Stimulated activated CD4-positive, alpha-beta T cell treated with anti-CD3 and anti-CD28 coated beads, TNF-alpha, amount 100 ng/mL, for 24 hours (primary cell): ENCODE results near the gene SYNDIG1L.
A peak's percentile ranks its signal among the peaks of the same experiment; 100 is the strongest.
"Not testable (repeated sequence)": the region's sequence is repeated elsewhere in the genome, so short reads cannot be mapped to it uniquely, and the experiment has no call there.

Source experiments
- DNase-seq, 3 experiments: peaks; one replicate each; pipeline ENCODE4 v3.0.0-alpha.2; 2020; ENCODE audit warnings: low read depth in 3 of 3

Gene SYNDIG1L

DNA sequence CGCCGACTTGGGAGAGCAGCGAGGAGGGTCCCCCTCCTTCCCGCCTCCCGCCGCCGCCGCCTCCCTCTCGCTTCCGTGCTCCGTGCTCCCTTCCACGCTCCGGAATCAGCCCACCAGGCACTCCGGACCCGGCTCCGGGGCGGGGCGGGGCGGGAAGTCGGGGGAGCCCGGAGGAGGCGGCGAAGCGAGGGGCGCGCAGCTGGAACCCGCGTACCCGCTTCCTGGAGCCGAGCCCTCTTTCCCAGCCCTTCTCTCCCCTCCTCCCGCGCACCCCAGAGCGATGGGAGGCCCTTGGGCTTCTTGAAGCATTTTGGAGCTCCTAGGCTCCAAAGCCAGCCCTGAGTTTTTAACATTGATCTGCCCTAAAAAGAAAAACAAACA, at the start of gene SYNDIG1L:
Gene SYNDIG1L, minus strand, starts transcription at position 9 of the 381 bp plus-strand sequence. CDS start 16,466 bp downstream, outside the sequence.
- no peak for DNase-seq

DNA sequence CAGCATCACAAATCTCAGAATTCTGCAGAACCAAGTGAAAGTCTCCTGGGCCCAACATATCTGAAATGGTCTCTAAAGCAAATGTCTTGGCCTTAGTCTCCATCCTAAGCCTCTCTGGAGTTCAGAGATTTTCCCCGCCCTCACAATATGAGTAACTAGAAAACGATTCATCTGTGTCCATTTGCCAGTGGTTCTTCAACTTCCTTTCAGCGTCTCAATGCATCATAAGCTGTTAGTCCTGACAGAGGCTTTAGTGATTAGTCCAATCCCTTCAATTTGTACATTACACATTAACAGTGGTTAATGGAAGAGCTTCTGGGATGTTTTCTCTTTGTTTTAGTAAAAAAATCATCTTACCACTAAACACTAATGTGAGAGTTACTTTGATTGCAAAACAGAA, 49.7 kb upstream of the SYNDIG1L start:
- no peak for DNase-seq

DNA sequence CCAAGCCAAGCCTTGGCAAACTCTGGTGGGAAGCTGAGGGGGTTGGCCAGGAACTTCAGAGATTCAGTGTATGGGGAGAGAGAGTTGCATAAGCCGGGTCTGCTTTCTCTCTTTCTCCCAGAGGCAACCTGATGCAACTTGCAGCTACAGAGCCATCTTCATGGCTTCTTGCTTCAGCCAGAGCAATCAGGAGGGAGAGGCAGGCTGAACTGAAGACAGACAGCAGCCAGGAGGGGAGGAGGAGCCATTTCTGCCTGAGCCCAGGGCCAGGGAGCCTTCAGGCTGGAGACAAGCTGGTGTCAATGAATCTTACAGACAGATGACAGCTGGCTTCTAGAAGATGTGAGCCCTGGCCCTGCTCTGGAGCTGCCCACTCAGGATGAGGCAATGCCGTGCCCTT, 48.4 kb upstream of the SYNDIG1L start:
- no peak for DNase-seq

DNA sequence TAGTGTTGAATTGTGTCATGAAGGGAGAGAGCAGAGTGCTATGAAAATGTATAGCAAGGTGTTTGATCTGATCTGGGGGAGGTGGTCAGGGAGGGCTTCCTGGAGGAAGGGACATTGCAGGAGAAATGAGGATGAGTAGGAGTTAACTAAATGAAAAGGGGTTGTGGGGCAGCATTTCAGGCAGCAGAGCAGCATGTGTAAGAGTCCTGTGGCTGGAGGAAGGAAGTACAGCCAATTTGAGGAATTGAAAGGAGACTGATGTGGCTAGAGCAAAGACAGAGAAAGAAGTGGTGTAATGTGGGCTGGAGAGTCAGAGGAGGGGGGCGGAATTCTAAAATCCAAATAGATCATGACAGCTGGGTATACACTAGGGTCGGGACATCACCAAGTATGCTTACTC, 46.6 kb upstream of the SYNDIG1L start:
- no peak for DNase-seq

DNA sequence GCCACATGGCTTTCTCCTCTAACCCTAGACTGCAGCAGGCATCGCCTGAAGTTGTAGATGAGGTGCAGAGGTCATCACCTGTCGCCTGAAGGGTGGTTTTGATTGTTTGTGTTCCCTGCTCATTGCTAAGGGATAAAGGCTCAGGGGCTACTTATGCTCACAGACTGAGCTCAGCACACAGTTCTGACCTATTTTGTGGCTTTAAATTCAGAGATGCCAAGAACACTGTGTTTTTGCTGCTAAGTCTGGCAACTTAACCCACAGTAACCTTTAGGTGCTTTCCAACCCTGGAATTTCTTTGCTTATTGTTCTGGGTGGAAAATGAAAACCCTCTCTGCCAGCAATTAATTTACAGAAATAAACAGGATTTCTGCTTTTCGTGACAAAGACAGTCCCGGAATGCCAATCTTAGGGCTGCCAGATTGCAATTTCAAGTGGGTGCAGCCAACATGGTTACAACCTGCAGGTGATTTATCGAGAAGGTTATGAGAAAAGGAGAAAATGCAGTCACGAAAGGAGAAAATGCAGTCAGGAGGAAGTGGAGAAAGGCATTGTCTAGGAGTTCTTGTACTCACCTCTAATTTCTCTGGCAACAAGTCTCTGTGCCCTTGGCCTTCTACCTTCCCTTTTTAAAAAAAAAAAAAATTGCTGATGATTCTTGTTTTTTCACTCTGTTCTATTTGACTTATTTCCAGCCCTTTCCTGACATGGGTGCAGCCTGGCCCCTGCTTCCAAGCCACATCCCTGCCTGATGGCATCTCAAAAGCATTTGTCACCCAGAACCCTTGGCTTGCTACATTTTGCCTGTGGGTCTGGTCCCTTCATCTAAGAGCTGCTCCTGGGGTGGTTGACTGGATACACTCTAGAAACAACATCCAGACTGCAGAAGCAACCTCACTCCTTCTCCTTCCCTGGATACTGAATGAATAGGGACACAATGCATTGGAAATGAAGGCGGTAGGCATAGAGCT, 43.8 kb upstream of the SYNDIG1L start:
- DNase-seq: no peak

DNA sequence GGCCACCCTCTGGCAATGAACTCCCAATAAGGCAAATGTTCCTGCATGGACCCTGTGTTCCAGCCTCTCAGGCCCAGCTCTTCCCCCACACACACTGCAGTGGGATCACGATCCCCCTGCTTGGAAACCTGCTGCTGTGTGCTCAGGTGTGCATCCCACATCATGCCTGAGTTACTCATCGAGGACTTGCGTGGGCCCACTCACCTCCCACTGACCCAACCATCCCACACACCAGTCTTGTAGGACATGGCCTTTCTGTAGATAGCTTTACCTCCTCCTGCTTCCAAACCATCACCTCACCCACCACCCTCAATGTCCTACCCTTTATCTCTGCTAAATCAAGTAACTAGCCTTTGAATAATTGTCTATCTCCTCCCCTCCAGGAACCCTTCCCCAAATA, 42.5 kb upstream of the SYNDIG1L start:
- no peak for DNase-seq

DNA sequence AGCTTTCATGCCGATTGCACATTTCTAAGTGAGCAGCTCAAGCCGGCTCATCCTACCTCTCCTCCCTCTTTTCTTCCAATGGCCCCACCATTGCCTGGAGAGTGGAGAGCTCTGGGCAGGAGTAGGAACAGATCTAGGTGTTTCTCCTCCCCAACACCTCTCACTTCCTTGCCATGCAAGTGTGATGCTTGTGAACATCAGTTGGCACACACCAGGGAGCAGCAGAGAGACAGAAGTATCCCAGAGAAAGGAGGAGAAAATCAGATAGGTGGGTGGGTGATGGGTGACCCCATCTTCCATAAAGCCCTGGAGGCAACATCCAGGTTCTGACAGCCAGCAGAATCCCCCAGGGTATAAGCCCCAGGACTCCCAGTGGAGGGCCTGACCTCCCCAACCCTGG, 39.3 kb upstream of the SYNDIG1L start:
- no peak for DNase-seq

DNA sequence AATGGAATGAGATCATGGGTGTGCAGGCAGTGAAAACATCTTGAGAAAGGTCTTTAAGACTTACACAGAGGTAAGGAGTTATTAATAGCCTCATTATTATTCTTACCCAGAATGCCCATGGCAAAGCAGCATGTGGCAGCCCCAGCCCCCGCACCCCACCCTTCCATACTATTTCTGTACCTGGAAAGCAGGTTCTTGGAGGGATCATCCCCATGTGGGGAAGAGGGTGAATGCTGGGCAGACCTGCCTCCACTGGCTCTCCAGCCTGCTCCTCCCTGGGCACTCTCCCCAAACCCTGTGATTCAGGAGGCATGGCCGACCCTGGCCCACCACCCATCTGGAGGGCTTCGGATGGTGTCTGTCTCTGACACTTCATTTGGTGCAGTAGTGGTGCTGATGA, 38.8 kb upstream of the SYNDIG1L start:
- DNase-seq: no peak

DNA sequence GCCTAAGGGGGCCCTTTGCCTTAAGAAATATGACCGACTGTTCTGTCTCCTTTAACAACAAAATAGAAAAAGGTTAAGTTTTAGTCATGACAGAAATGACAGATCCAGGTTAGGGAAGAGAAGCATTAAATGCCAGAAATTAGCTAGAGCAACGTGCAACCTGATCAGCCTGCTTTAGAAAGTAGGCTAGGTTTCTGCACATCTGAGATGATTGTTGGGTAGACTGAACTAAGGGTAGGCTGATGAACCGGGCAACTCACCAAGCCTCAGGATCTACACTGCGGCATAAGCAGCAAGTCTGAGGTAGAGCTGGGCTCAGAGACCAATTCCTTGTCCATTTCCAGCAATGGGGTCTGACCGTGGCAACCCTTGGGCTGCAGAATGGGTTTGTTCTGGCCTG, 37.7 kb upstream of the SYNDIG1L start:
- no peak for DNase-seq

DNA sequence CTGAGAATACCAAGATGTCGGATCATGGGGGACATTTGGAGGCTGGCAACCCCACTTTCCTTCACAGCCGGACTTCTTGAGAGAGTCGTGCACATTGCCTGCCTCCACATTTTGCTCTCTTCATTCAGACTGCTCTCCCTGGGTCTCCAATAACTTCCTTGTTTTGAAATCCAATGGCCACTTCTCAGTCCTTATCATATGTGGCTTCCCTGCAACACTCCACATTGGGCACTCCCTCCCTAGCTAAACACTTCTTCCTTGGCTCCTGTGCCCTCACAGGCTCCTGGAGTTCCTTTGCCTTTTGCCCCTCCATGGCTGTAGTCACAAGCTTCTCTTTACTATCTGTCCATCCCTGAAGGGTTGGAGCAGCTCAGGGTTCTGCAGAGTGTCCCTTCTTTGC, 37.0 kb upstream of the SYNDIG1L start:
- DNase-seq: no peak

DNA sequence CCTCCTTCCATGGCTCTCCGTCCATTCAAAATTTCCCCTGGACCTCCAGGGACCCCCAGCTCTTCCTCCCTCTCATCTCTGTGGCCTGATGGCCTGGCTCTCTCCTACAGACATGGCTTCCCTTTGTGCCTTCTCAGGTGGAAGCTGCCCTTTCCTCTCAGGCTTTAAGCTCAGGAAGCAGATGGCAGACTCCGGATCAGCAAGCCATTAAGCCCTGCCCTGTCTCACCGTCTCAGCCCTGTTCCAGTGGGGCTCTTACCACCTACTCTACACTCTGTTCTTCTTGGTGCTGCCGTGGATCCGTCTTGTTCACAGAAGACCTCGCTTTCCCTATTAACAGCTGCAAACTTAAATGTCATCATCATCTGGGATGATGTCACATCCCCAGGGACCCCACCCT, 34.0 kb upstream of the SYNDIG1L start:
- DNase-seq: no peak

DNA sequence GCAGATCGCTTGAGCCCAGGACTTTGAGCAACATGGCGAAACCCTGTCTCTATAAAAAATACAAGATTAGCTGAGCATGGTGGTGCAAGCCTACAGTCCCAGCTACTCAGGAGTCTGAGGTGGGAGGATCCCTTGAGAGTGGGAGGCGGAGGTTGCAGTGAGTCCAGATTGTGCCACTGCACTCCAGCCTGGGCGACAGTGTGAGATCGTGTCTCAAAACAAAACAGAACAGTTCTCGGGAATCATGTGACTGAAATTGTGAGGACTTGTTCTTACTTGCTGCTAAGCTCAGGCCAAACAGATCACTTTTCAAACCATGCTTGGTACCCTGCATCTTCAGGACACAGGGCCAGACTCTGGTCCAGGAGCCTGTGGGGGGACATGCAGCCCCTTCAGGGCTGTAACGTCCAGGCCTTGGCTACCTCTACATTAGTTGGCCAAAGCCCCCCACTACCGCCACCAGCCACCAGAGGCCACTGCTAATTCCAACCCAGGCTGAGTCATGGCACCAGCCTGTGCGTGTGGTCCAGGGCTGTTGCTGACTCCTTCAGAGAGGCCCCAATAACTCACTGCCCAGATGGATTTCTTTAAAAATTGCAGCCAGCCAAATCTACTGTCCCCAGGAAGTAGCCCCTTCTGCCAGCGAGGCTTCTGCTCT, 33.4 kb upstream of the SYNDIG1L start:
- DNase-seq: peak in 1 of 3 experiments; percentile 21

DNA sequence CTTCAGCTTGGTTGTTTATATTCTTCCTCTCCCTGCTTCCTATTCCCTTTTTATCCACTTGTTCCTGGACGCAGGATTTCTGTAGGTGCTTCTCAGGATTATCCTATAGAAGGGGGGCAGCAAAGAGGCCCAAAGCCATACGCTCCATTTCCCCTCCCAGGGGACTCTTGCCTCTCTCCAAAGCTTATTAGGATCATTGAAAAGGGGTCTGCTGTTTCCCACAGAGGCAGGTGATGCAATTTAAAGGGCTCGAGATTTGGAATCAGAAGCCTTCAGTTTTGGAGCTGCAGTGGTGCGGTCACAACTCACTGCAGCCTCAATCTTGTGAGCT, 31.5 kb upstream of the SYNDIG1L start:
- no peak for DNase-seq

DNA sequence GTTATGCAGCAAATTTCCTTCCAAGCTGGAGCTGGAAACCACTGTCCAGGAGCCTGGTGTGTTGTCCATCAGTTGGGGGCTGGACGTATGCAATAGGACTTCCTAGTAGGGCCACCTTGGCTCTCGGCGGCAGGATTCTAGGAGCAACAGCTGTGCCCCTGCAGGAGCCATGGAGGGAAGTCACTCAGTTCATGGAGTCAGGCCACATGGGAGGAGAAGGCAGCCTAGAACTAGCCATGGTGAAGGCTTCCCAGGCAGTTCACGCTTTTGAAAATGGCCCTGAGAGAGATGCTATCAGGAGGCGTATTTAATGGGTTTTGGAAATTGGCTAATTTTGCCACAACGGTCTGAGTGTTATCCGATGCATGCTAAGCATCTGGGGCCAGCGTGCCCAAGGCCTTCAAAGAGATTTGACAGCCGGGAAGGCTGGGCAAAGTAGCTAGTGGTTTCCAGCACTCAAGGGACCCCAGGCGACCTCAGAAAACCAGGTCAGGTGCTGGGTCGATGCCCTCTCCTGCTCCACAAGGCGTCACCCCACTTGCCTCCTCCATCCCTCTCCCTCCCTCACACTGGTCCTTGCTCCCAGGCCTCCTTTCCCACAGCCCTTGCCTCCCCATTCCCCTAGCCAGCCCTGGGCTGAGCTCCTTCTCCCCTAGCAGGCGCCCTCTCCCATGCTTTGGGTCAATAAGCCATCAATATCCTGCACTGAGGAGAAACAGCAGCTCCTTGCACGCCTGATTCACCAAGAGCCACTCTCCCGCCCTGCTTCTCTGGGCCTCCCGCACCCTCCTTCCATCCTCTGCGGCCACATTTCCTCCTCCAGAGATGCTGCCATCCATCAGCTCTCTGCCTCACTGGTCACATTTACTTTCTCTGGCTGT, 30.9 kb upstream of the SYNDIG1L start:
- no peak for DNase-seq

DNA sequence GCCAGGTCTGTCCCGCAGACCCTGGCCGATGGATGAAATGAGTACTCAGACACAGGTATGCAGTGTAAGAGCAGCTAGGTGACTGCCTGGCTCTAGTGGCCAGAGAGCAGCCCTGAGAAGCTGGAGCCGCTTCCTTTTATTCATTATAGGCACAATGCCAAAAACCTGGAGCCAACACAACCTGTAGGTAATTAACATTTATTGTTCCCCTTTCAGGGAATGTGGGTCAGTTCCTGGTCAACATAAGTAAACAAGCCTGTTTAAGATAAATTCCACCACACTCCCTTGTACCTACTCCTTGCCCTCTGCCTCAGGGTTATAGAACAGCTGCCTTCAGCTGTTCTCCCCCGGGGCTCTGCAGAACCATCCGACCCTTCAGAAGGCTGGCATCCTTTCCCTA, 28.4 kb upstream of the SYNDIG1L start:
- not testable (repeated sequence) for DNase-seq

DNA sequence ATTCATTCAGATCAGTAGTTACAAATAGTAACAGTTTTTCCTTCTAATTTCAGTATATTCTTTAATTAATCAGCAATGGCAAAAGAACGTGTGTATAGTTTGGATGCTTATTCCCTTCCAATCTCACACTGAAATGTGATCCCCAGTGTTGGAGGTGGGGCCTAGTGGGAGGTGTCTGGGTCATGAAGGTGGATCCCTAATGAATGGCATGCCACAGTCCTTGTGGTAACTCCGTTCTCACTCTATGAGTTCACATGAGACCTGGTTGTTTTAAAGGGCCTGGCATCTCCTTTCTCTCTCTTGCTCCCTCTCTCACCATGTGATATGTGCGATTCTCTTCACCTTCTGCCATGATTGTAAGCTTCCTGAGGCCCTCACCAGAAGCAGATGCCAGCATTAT, 18.9 kb upstream of the SYNDIG1L start:
- no peak for DNase-seq

DNA sequence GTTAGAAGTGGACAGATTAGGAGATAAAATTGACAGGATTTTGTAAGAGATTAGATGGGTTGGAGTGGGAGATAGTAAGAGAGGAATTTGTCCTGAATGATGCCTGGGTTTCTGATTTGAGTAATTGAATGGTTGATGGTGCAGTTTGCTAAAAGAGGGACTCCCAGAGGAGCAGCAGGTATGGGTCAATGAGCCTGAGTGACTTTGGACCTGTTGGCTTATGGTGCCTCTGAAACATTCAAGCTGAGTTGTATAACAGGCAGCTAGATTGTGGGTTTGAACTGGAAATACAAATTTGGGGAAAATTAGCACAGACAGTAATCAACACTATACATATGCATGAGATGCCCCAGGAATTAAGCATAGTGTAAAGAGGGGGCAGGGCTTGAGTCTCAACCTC, 16.7 kb upstream of the SYNDIG1L start:
- DNase-seq: no peak

DNA sequence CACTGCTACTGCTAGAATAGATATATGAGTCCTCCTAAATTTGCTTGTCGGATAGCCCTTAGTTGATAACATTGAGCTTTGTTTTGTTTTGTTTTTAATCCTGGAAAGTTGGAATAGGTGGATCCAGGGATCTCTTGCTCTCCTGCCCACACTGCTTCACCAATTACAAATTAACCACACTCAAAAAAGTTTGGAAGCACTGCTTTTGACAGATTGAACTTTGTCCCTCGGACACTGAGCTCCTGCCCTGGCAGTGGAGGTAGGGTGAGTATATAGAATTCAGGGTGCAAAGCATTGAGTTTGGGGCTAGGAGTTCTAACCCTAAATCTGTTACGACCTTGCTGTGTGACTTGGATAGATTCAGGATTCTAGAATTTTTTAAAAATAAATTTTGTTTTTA, 15.1 kb upstream of the SYNDIG1L start:
- DNase-seq: no peak

DNA sequence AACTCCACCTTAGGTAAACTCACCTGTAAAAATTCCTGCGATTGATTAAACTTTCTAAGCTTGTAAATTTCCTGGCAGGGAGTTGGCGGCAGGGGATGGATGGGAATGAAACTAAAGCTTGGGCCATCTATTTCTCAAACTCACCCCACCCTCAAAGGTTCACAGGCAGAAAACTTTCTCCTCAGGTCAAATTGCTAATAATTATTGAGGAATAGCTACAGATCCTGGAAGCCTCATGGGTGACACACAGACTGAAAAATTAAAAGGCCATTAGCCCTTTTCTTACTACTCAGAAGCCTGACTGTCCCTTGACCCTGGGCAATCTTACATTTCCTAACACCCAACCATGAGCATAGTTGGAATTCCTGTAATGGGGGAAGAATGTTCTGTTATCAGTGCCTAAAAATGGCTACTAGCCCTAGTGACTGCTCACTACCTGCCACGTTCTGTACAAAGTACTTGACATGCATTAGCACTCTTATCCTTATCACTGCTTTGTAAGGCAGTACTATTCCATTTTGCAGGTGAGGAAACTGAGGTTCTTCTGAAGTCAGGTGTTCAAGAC, 12.4 kb upstream of the SYNDIG1L start:
- DNase-seq: no peak

DNA sequence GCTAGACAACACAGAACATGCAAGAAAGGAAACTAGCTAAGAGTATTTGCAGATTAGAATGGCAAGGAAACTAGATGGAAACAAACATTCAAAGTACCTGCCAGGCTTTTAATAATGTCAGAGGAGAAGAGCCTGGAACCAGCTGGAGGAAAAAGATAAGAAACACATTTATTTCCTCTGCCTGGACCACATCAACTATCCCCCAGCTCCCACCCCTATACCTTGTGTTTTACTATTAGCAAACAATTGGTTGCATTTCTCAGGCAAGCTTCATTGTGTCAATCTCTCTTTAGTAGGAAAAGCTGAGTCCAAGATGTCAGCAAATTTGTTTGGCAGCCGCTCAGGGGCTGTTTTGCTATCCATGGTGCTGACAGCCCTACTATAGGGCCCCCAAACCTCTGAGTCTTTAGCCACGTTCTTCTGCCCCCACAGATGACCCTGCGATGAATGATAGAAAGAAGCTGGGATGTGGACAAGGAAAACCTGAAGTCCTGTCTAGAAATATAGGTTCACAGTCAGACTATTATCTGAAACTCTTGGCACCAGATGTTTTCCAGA, 11.6 kb upstream of the SYNDIG1L start:
- no peak for DNase-seq

DNA sequence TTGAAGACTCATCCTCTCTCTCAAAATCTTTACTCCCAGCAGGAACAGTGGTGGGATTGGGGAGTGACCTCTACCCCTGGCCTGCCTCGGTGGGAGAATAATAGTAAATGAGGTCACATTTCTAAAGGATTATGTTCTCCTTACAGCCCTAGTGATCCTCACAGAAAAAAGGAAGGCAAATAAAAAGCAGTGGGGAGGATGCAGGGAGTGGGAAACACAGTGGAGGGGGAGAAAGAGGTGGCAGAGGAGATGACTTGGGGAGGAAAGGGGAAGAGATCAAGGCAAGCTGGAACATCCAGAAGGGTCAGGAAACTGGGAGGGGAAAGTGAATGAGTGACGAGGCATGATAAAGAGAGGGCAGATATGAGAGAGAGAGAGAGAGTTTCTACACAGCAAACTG, 8.3 kb upstream of the SYNDIG1L start:
- no peak for DNase-seq

DNA sequence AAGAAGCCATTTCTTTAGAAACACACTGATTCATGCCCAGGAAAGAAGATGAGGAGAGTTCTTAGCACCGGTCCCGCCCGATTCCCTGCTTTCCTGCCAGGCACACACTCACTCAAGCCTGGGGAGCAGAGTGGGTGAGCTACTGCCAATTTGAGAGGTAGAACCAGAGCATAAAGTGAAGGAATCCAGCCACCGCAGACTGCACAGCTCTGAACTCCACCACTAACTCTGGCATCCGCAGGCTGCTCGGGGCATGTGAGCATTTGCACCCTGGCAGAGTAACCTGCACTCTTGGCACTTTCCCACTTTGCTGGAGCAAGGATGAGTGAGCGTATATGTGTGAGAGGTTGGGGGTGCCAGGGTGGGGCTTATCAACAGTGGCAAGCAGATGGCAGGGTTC, 4.0 kb upstream of the SYNDIG1L start:
- no peak for DNase-seq
